Keratinocyte (primary cell): ENCODE results near the gene NAA25. TPM values are rescaled to one million over a fixed set of nuclear protein-coding genes. Genes with fewer than 3 reads are reported as not detected.

Experiments used
- DNase-seq: peaks from one replicate; pipeline ENCODE4 v3.0.0-alpha.2; 2011; ENCODE audit warnings: low read depth, missing footprints, low spot score
- FAIRE-seq: peaks from 2 replicates; lab custom pipeline; 2011; peaks lifted over from hg19 to GRCh38; lab: Jason Lieb, UNC
- H2AFZ ChIP-seq: 2 replicates; pipeline ENCODE4 v1.6.0; 2012; ENCODE audit warnings: low read length, control low read depth, inconsistent platforms; ENCODE audit not compliant: control insufficient read depth
- H3K27ac ChIP-seq: 2 replicates; pipeline ENCODE4 v1.5.1; 2011; ENCODE audit warnings: low read length; ENCODE audit not compliant: control insufficient read depth, insufficient read depth
- H3K27me3 ChIP-seq: 3 replicates; pipeline ENCODE4 v1.6.0; 2011; ENCODE audit warnings: low read length; ENCODE audit not compliant: control insufficient read depth, insufficient read depth; ENCODE audit errors: extremely low read depth
- H3K36me3 ChIP-seq, 2 experiments: 2 replicates in 1 of 2; 3 replicates in 1 of 2; pipeline ENCODE4 v1.5.1; 2011; ENCODE audit warnings: low read length in 2 of 2, mild to moderate bottlenecking in 1 of 2; ENCODE audit not compliant: control insufficient read depth in 2 of 2, insufficient read depth in 2 of 2; ENCODE audit errors: extremely low read depth in 1 of 2
- H3K4me1 ChIP-seq: 3 replicates; pipeline ENCODE4 v1.5.1; 2011; ENCODE audit warnings: low read length; ENCODE audit not compliant: control insufficient read depth, insufficient read depth; ENCODE audit errors: extremely low read depth
- H3K4me2 ChIP-seq: 3 replicates; pipeline ENCODE4 v1.6.0; 2011; ENCODE audit warnings: low read depth, low read length; ENCODE audit not compliant: control insufficient read depth, insufficient read depth; ENCODE audit errors: extremely low read depth
- H3K4me3 ChIP-seq, 3 experiments: fragments of 200-600 bp in 1 of 3; sonication (generic) in 1 of 3; 2 replicates in 2 of 3; 3 replicates in 1 of 3; pipeline ENCODE4 v1.5.1; 2011 to 2016; ENCODE audit warnings: low read length in 3 of 3, mild to moderate bottlenecking in 3 of 3, control low read depth in 2 of 3, inconsistent platforms in 1 of 3, low read depth in 1 of 3, mixed read lengths in 1 of 3, mixed run types in 1 of 3, moderate library complexity in 1 of 3; ENCODE audit not compliant: control insufficient read depth in 2 of 3, insufficient read depth in 2 of 3; ENCODE audit errors: extremely low read depth in 1 of 3
- H3K79me2 ChIP-seq: 2 replicates; pipeline ENCODE4 v1.6.0; 2012; ENCODE audit warnings: low read length; ENCODE audit not compliant: control insufficient read depth, insufficient read depth
- H3K9ac ChIP-seq: 3 replicates; pipeline ENCODE4 v1.6.0; 2011; ENCODE audit warnings: low read length; ENCODE audit not compliant: control insufficient read depth, insufficient read depth; ENCODE audit errors: extremely low read depth
- H3K9me1 ChIP-seq: 3 replicates; pipeline ENCODE4 v1.6.0; 2011; ENCODE audit warnings: low read length; ENCODE audit not compliant: control insufficient read depth, insufficient read depth; ENCODE audit errors: extremely low read depth
- H3K9me3 ChIP-seq: 2 replicates; pipeline ENCODE4 v1.5.1; 2012; ENCODE audit warnings: low read depth, low read length; ENCODE audit not compliant: control insufficient read depth
- H4K20me1 ChIP-seq: 3 replicates; pipeline ENCODE4 v1.6.0; 2011; ENCODE audit warnings: low read length; ENCODE audit not compliant: control insufficient read depth, insufficient read depth; ENCODE audit errors: extremely low read depth
- EZH2 ChIP-seq: IDR thresholded peaks from one replicate; pipeline ENCODE4 v1.6.1; 2012; ENCODE audit warnings: inconsistent platforms, mild to moderate bottlenecking, low read length, moderate library complexity
- dilution Hi-C: fragments of 300-500 bp; cut with MboI; formaldehyde crosslinking; loops from one replicate; pipeline ENCODE4 v1.7.0; 2020; ENCODE audit warnings: low sequenced_read_pairs; ENCODE audit not compliant: extremely low pct_ligation_motif_present
- polyA plus RNA-seq, 5 experiments: library from polyadenylated mRNA; depleted of rRNA in 3 of 5; stranded (reverse) in 3 of 5; stranded (forward) in 1 of 5; unstranded in 1 of 5; fragments of >200 nt; gene quantifications; 1 replicate in 1 of 5; 2 replicates in 3 of 5; 3 replicates in 1 of 5; pipeline versions ENCODE4 v1.2.1 to v1.2.3, GENCODE V29; 2011 to 2012; ENCODE audit warnings: missing spikeins in 2 of 5, low read depth in 1 of 5, low replicate concordance in 1 of 5
- TF ChIP-seq, protein P1 (sequence below), 3 experiments: IDR thresholded peaks in 1 of 3; conservative IDR thresholded peaks in 1 of 3; optimal IDR thresholded peaks in 1 of 3; 2 replicates in 2 of 3; 3 replicates in 1 of 3; pipeline versions ENCODE3 to v1.5.1; 2011; ENCODE audit warnings: low read length in 3 of 3, mild to moderate bottlenecking in 3 of 3, moderate library complexity in 2 of 3, control low read depth in 1 of 3, inconsistent platforms in 1 of 3; ENCODE audit not compliant: insufficient read depth in 2 of 3; ENCODE audit errors: extremely low read depth in 1 of 3

Gene NAA25
- polyA plus RNA-seq, 1 donor (not counting 4 experiments of a cell fraction or from before 2014, with no cell fraction given), result 26.1 TPM

DNA sequence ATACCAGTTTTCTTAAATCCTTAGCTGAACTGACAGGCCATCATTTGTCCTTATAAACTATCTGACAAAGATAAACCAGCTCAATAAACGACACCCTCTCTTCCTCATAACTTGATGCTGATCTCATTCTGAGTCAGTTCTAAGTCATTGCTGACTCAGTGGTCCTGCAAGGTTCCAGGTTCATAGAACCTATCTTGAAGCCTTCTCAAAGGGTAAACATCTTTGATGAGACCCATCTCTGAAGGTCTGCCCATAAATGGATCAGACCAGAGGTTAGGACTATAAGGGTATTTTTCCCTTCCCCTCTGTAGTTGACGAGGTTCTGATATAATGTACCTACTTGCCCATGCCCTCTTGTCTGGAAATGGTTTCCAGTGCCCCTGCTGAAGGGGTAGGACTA lies 11.9 kb downstream of the NAA25 start:
- FAIRE-seq (peak; percentile 97), DNase-seq (peak; percentile 69)
- Histone ChIP-seq H3K79me2 (peaks cover 71% of the 10 kb centered on the region), H3K9ac (no peak overlapping the region), H2AFZ (no peak overlapping the region), H3K4me1 (peaks cover 14% of the 10 kb centered on the region), H4K20me1 (peaks cover 5% of the 10 kb centered on the region), H3K36me3 (peaks cover 10 to 11% of the 10 kb centered on the region in 2 experiments), H3K9me3 (no peaks in the 10 kb centered on the region), H3K4me3 (no peak overlapping the region), H3K4me2 (peak overlapping the region; percentile 61), H3K9me1 (no peaks in the 10 kb centered on the region), H3K27me3 (no peaks in the 10 kb centered on the region), H3K27ac (peak overlapping the region; percentile 57)
- dilution Hi-C loops, result no loop called here
- TF ChIP-seq, protein P1, sequence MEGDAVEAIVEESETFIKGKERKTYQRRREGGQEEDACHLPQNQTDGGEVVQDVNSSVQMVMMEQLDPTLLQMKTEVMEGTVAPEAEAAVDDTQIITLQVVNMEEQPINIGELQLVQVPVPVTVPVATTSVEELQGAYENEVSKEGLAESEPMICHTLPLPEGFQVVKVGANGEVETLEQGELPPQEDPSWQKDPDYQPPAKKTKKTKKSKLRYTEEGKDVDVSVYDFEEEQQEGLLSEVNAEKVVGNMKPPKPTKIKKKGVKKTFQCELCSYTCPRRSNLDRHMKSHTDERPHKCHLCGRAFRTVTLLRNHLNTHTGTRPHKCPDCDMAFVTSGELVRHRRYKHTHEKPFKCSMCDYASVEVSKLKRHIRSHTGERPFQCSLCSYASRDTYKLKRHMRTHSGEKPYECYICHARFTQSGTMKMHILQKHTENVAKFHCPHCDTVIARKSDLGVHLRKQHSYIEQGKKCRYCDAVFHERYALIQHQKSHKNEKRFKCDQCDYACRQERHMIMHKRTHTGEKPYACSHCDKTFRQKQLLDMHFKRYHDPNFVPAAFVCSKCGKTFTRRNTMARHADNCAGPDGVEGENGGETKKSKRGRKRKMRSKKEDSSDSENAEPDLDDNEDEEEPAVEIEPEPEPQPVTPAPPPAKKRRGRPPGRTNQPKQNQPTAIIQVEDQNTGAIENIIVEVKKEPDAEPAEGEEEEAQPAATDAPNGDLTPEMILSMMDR (optimal IDR thresholded peaks at IDR 0.05 in 1 of 3, IDR thresholded peaks at IDR 0.05 in 1 of 3, conservative IDR thresholded peaks at IDR 0.05 in 1 of 3; ENCODE audit: extremely low read depth in 1 of 3, insufficient read depth in 2 of 3, low read length in 3 of 3), result no peak
- no peak for TF ChIP-seq EZH2

DNA sequence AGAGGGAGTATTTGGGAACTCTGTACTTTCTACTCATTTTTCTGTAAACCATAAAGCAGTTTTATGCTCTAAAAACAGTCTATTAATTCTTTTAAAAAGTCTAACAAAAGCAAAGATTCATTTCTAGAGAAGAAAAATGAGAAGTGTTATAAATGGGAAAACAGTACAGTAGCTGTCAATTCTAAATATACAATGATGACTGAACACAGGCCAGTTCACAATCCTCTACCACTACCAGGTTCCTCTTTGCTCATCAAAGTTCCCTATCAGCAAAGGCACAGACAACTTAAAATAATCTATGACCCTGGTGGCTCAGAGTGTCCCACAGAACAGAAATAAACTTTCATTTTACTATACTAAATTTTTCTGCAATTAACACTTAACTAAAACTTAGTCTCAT lies 12.5 kb downstream of the NAA25 start:
- Histone ChIP-seq H2AFZ (no peak overlapping the region), H3K9ac (no peak overlapping the region), H3K9me3 (no peaks in the 10 kb centered on the region), H3K27ac (peak overlapping the region; percentile 57), H3K36me3 (peaks cover 15 to 16% of the 10 kb centered on the region in 2 experiments), H3K9me1 (no peaks in the 10 kb centered on the region), H3K79me2 (peaks cover 72% of the 10 kb centered on the region), H3K4me2 (peak overlapping the region; percentile 61), H4K20me1 (peaks cover 5% of the 10 kb centered on the region), H3K27me3 (no peaks in the 10 kb centered on the region), H3K4me3 (no peak overlapping the region), H3K4me1 (peaks cover 14% of the 10 kb centered on the region)
- TF ChIP-seq, protein P1 (optimal IDR thresholded peaks at IDR 0.05 in 1 of 3, IDR thresholded peaks at IDR 0.05 in 1 of 3, conservative IDR thresholded peaks at IDR 0.05 in 1 of 3; ENCODE audit: extremely low read depth in 1 of 3, insufficient read depth in 2 of 3, low read length in 3 of 3), result no peak
- TF ChIP-seq EZH2, result no peak
- DNase-seq (no peak), FAIRE-seq (no peak)
- dilution Hi-C loops, result no loop called here
